NCI-H2029 treated with DMSO at 0.1 percent for 48 hours (cell line): ENCODE data around the gene GPC4.
"Not testable (repeated sequence)": the region's sequence is repeated elsewhere in the genome, so short reads cannot be mapped to it uniquely, and the experiment has no call there.

Source experiments
- DNase-seq: peaks from one replicate; lab custom pipeline; 2025; lab: John Stamatoyannopoulos, UW

Gene GPC4

DNA sequence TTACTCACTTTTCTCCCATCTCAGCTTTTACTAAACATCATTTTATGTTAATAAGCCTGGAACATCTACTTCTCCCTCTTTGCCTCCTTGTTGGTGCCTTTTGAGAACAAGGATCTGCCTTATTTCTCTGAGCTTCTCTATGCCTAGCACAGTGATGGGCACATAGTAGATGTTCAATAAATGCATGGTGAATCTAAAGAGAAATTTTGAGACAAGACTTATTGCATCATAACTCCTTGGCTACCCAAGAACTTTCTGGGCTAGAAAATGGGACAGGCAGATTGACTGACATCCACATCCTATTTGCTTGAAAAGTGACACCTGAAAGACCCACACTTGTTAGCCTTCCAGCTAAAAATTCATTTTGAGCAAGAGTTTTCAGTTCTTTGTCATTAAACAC, 109.9 kb downstream of the GPC4 start:
- no peak for DNase-seq

- no peak for DNase-seq
Observed at GRCh38 chrX:133302775-133303445, 112.4 kb downstream of the GPC4 start.

- DNase-seq: no peak
Observed at GRCh38 chrX:133300591-133300990, 114.7 kb downstream of the GPC4 start.

GRCh38 chrX:133297284-133297683, 118.0 kb downstream of the GPC4 start:
- no peak for DNase-seq

DNA sequence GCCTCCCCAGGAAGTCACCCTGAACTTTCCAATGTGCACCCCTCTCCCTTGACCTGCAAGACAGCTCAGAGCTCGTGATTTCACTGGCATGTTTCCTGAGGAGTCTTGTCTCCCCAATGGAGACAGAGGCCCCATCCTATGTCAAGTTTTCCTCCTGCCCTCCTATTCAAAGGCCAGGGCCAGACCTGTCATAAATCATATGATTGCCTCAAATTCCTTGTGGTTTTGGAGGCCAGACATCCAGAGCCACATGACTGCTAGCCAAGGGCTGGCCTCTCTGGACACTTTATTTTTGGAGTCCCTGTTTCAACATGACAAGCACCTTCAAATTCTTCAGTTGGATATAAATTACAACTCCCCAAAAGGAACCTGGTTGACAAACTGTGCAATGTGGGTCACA, 121.2 kb downstream of the GPC4 start:
- DNase-seq: no peak

- DNase-seq: no peak
Observed at GRCh38 chrX:133290076-133290475, 125.2 kb downstream of the GPC4 start.

- DNase-seq: no peak
Observed at GRCh38 chrX:133287860-133288259, 127.4 kb downstream of the GPC4 start.

DNA sequence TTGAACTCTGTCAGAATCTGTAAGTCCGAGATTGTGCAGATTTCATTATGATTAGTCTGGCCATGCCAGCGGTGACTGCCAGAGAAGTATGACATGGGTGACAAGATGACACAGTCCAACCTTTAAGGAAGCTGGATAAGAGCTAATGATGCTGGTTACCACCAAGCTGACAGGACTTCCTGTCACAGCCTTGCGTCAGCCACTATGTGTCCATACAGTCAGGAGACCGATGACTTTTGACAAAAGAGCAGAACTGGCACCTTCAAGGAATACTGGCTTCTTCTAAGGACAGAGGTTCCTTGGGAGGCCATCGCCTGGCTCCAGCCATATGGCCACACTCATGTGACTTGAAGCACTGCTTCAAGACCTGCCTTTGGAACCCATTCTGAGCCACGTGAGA, 129.9 kb downstream of the GPC4 start:
- DNase-seq: no peak

DNA sequence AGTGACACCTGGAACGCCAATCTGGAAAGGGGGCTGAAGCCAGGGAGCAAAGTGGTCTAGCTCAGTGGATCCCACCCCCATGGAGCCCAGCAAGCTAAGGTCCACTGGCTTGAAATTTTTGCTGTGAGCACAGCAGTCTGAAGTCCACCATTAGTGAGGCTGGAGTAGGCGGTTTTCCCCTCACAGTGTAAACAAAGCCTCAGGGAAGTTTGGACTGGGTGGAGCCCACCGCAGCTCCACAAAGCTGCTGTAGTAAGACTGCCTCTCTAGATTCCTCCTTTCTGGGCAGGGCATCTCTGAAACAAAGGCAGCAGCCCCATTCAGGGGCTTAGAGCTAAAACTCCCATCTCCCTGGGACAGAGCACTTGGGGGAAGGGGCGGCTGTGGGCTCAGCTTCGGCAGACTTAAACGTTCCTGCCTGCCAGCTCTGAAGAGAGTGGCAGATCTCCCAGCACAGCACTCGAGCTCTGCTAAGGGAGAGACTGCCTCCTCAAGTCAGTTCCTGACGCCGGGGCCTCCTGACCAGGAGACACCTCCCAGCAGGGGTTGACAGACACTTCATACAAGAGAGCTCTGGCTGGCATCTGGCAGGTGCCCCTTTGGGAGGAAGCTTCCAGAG, 136.1 kb downstream of the GPC4 start:
- not testable (repeated sequence) for DNase-seq

DNA sequence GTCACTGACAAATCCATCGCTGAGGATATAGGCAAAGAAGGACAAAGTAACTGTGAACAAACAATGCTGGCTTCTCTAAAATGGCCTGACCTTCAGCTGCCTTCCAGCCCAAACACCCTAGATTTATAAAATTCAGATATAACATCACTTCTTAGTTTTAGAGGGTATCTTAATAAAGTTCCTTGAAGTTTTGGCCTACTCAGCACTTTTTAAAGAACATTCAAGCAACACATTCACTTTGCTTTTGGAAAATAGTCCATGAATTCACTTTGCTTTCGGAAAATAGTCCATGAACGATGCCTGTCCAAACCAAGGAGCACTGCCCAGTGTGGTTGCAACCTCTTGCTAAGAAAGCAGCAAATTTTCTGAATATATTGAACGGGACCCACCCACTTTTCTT, 142.1 kb downstream of the GPC4 start:
- no peak for DNase-seq

DNA sequence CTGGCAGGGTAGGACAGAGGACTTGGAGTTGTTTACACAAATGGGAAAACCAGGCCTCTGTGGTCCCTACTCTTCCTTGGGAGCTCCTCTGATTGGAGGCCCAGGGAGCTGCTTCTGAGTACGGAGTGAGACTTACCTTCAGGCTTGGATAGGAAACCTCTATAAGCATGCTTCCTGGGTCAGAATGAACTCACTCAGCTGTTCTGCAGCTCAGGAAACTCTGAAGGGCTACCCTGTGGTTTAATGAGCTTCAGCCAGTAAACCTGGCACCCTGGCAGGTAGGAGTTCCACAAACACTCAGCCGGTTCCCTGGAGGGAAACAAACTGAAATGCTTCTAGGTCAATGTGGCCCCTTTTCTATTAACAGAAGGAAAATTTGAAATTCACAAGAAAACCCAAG, 146.1 kb downstream of the GPC4 start:
- DNase-seq: no peak

- no peak for DNase-seq
Observed at GRCh38 chrX:133267621-133268020, 147.7 kb downstream of the GPC4 start.

- no peak for DNase-seq
Observed at GRCh38 chrX:133265331-133265730, 150.0 kb downstream of the GPC4 start.

DNA sequence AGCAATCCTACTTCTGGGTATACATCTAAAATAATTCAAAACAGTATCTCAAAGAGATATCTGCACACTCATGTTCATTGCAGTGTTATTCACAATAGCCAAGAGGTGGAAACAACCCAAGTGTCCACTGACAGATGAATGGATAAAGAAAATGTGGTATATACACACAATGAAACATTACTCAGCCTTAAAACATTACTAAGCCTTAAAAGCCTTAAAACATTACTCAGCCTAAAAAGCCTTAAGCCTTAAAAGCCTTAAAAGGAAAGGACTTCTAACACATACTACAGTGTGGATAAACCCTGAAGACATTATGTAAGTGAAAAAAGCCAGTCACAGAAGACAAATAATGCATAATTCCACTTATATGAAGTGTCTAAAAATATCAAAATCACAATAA, 156.8 kb downstream of the GPC4 start:
- no peak for DNase-seq

DNA sequence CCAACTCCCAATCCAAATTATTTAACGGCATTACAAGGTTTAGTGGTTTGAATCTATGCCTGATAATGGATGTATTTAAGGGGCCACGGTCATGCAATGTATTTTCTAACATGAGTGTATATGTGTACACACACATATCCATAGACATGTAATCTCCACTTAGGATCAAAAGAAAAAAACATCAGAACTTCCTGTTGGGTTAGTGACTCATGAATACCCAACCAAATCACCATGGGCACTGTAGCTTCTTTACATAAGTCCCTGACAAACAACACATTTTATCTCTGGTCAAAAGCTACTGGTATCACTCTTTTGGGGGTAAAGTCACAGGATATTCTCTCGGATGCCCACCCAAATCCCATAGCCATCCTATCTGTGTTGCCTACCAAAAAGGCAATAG, 160.6 kb downstream of the GPC4 start:
- DNase-seq: no peak

- no peak for DNase-seq
Observed at GRCh38 chrX:133251204-133251603, 164.1 kb downstream of the GPC4 start.

- no peak for DNase-seq
Observed at GRCh38 chrX:133250184-133251100, 164.8 kb downstream of the GPC4 start.
